BJ (cell line): Measurements from ENCODE around the gene VEGFA. TPM values are rescaled to one million over a fixed set of nuclear protein-coding genes. Genes with fewer than 3 reads are reported as not detected.

ENCODE experiments used
- CTCF ChIA-PET: fragments of 350-600 bp; formaldehyde crosslinking; extraction: SDS; loops from one replicate; lab custom pipeline; 2021; ENCODE audit warnings: antibody characterized with exemption, inconsistent platforms; lab: Yijun Ruan, JAX
- POLR2A ChIA-PET: fragments of 300-600 bp; sonication (Branson Sonifier 250); formaldehyde crosslinking; extraction: SDS; loops from one replicate; lab custom pipeline; 2021; ENCODE audit warnings: antibody characterized with exemption; lab: Charles Lee
- DNase-seq: peaks from one replicate; pipeline ENCODE4 v3.0.0-alpha.2; 2011; ENCODE audit warnings: low read depth
- H3K27me3 ChIP-seq: 2 replicates; pipeline ENCODE4 v1.6.0; 2011; ENCODE audit warnings: low read length; ENCODE audit not compliant: control insufficient read depth, insufficient read depth
- H3K36me3 ChIP-seq: 2 replicates; pipeline ENCODE4 v1.5.1; 2011; ENCODE audit warnings: low read length; ENCODE audit not compliant: control insufficient read depth, insufficient read depth
- H3K4me3 ChIP-seq: 2 replicates; pipeline ENCODE4 v1.5.1; 2011; ENCODE audit warnings: low read depth, mild to moderate bottlenecking, control low read depth, low read length
- polyA plus RNA-seq: library from polyadenylated mRNA; depleted of rRNA; stranded (reverse); fragments of >200 nt; gene quantifications from 2 replicates; pipeline ENCODE4 v1.2.3, GENCODE V29; 2011
- TF ChIP-seq, protein P1 (sequence below): IDR thresholded peaks from 2 replicates; pipeline ENCODE4 v1.5.1; 2011; ENCODE audit warnings: low read depth, mild to moderate bottlenecking, control low read depth, inconsistent platforms, low read length, moderate library complexity; ENCODE audit not compliant: insufficient read depth

The VEGFA gene
- polyA plus RNA-seq, 1 experiment = 357 TPM

DNA sequence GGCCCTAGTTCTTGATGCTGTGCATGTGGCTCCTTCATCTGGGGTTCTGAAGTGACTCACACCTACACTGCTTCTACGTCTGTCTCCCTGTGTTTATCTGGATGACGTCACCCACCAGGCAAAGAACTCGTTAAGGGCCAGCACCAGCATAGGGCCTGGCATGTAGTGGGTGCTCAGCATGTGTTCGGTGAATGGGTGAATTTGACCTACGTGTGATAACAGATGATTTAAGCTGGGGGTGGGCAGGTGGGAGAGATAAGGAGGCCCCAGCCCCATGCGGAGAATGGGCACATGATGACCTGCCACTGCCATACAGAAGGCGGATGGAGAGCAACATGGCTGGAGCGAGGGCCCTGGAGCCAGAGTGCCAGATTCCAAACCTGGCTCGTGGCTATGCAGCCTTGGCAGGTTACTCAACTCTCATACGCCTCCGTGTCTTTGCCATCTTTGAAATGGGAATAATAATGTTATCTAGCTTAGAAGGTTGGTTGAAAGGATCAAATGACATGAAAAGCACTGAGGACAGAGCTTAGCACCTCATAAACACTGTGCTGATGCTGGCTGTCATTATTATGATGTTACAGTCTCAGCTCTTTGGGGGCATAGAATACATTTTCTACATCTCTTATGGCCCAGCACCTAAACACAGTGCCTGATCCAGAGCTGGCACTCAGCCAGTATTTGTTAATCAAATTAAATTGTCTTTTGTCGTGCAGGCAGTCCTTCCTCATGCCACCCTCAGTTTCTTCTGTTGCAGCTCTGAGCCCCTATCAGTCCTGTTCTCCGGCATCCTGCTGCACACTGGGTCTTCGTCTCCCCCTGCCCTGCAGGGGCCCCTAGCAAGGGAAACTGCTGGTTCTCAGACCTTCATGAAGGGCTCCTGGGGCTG, 39.6 kb downstream of the VEGFA start:
- ChIA-PET CTCF (no interaction called here), POLR2A (no interaction called here)
- H3K27me3 ChIP-seq = no peaks in the 10 kb centered on the region; the same call in 1 of the 2 replicates
- no peak overlapping the region for H3K4me3 ChIP-seq
- no peak for DNase-seq
- no peaks in the 10 kb centered on the region for H3K36me3 ChIP-seq
- TF ChIP-seq, protein P1, sequence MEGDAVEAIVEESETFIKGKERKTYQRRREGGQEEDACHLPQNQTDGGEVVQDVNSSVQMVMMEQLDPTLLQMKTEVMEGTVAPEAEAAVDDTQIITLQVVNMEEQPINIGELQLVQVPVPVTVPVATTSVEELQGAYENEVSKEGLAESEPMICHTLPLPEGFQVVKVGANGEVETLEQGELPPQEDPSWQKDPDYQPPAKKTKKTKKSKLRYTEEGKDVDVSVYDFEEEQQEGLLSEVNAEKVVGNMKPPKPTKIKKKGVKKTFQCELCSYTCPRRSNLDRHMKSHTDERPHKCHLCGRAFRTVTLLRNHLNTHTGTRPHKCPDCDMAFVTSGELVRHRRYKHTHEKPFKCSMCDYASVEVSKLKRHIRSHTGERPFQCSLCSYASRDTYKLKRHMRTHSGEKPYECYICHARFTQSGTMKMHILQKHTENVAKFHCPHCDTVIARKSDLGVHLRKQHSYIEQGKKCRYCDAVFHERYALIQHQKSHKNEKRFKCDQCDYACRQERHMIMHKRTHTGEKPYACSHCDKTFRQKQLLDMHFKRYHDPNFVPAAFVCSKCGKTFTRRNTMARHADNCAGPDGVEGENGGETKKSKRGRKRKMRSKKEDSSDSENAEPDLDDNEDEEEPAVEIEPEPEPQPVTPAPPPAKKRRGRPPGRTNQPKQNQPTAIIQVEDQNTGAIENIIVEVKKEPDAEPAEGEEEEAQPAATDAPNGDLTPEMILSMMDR = no peak

DNA sequence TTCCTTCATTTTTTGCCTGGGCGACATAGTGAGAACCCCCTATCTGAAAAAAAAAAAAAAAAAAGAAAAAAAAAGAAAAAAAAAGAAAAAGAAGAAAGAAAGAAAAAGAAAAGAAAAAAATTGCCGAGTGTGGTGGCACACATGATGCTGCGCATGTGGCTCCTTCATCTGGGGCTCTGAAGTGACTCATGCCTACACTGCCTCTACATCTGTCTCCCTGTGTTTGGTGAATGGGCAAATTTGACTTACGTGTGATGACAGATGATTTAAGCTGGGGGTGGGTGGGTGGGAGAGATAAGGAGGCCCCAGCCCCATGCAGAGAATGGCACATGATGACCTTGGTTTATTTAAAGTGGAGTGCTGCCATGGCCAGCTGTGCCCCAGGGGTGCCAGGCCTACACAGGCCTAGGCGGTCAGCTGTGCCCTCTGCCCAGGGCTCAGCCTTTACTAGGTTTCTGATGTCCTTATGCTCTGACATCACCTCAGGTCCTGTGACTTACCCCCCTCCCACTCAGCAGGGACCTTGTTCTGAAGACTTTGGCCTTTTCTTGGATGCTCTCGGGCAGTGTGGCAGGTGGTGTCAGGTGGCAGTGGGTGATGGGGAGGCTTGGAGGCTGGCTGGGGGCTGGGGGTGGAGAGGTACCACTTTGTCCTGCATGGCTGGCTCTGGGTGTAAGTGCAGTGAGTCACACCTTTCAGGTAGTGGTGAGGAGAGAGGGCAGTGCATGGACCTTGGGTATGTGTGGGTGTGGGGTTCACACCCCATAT, 41.1 kb downstream of the VEGFA start:
- TF ChIP-seq, protein P1 = no peak
- ChIA-PET POLR2A (no interaction called here), CTCF (no interaction called here)
- H3K4me3 ChIP-seq = no peak overlapping the region
- H3K36me3 ChIP-seq = no peaks in the 10 kb centered on the region
- no peak for DNase-seq
- H3K27me3 ChIP-seq = no peaks in the 10 kb centered on the region; the same call in 1 of the 2 replicates

DNA sequence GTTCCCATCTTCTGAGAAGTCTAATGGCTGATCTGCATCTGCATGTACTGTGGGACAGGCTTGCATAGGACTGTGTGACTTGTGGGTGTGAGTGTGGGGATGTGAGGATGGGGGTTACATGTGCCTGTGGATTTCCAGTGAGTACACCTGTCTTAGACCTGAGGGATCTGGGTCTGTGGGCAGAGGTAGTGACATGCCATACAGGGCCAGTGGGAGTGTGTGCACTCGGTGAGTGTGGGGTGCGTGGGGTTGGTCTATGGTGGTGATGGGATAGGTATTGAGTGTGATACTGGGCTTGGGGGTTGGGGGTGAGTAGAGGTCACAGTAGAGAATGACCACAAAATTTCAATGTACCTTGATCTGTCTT, 41.7 kb downstream of the VEGFA start:
- H3K27me3 ChIP-seq = no peaks in the 10 kb centered on the region; the same call in 1 of the 2 replicates
- no peak overlapping the region for H3K4me3 ChIP-seq
- POLR2A ChIA-PET = no interaction called here
- TF ChIP-seq, protein P1 = no peak
- H3K36me3 ChIP-seq = no peaks in the 10 kb centered on the region
- CTCF ChIA-PET = no interaction called here
- no peak for DNase-seq

DNA sequence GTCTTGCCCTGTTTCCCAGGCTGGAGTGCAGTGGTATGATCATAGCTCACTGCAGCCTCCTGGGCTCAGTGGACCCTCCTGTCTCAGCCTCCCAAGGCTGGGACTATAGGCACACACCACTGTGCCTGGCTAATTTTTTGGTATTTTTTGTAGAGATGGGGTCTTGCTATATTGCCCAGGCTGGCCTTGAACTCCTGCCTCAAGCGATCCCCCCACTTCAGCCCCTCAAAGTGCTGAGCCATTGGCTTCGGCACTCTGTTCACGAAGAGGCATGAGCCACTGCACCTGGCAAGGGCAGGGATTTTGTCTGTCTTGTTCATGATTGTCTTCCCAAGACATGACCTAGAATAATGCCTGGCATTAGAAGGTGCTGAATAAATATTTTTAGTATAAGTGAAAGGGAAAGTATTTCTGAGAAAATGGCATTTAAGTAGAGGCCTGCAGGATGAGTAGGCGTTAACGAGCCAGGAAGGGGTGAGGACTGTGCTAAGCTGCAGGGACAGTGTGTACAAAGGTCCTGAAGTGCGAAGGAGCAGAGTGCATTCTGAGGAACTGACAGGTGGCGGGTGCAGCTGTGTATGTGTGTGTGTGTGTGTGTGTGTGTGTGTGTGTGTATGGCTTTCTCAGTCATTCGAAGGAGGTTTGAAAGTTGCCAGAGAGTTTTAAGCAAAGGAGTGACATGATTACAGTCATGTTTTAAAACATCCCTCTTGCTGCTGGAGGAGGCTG, 43.0 kb downstream of the VEGFA start:
- DNase-seq = no peak
- Histone ChIP-seq H3K4me3 (no peak overlapping the region), H3K36me3 (no peaks in the 10 kb centered on the region), H3K27me3 (no peaks in the 10 kb centered on the region)
- ChIA-PET POLR2A (no interaction called here), CTCF (no interaction called here)
- TF ChIP-seq, protein P1 = no peak
